Mammary epithelial cell (primary cell): Measurements from ENCODE around the gene SLIT3.

Experiments
- CTCF ChIP-seq, 2 donors: IDR thresholded peaks in 1 of 2; conservative IDR thresholded peaks in 1 of 2; 2 replicates each; pipeline ENCODE4 v1.5.1; 2011 to 2012; ENCODE audit warnings: inconsistent platforms in 2 of 2, low read length in 2 of 2, mild to moderate bottlenecking in 2 of 2, control low read depth in 1 of 2, low read depth in 1 of 2; ENCODE audit not compliant: insufficient read depth in 1 of 2; ENCODE audit errors: extremely low read depth in 1 of 2
- EZH2 ChIP-seq: IDR thresholded peaks from 2 replicates; pipeline ENCODE4 v1.6.1; 2012; ENCODE audit warnings: low read length, inconsistent platforms, borderline replicate concordance

- no peak for TF ChIP-seq CTCF (conservative IDR thresholded peaks at IDR 0.05 in 1 of 2, IDR thresholded peaks at IDR 0.05 in 1 of 2; ENCODE audit: extremely low read depth in 1 of 2, insufficient read depth in 1 of 2, low read depth in 1 of 2, low read length in 2 of 2)
- no peak for TF ChIP-seq EZH2
Measured at GRCh38 chr5:169298193-169298592, 2.7 kb downstream of the SLIT3 start.
